ENCODE measurements around the gene GTF2H2C.

The GTF2H2C gene

GRCh38 chr5:69525490-69525889, 34.5 kb upstream of the GTF2H2C start:
- no peak for ATAC-seq

GRCh38 chr5:69526660-69527059, 33.3 kb upstream of the GTF2H2C start:
- no peak for ATAC-seq
- TF ChIP-seq ESRRG (CRISPR knock-in tag; IDR thresholded peaks at IDR 0.05) (no peak), GLIS3 (CRISPR knock-in tag; IDR thresholded peaks at IDR 0.05) (no peak)

More at GRCh38 chr5:69525490-69525889, 34.5 kb upstream of the GTF2H2C start:
- TF ChIP-seq CSRNP3 (CRISPR knock-in tag; IDR thresholded peaks at IDR 0.05) (no peak), SNAI2 (CRISPR knock-in tag; IDR thresholded peaks at IDR 0.05) (no peak), CREB5 (CRISPR knock-in tag; IDR thresholded peaks at IDR 0.05; ENCODE audit: low read depth) (no peak), ZFP30 (CRISPR knock-in tag; IDR thresholded peaks at IDR 0.05) (no peak), ZNF70 (CRISPR knock-in tag; IDR thresholded peaks at IDR 0.05) (no peak), ZC3H10 (CRISPR knock-in tag; IDR thresholded peaks at IDR 0.05) (no peak), CSDC2 (CRISPR knock-in tag; IDR thresholded peaks at IDR 0.05) (no peak), TCF4 (CRISPR knock-in tag; IDR thresholded peaks at IDR 0.05; ENCODE audit: borderline replicate concordance) (no peak), PATZ1 (CRISPR knock-in tag; IDR thresholded peaks at IDR 0.05; ENCODE audit: borderline replicate concordance) (no peak), PPARA (CRISPR knock-in tag; IDR thresholded peaks at IDR 0.05; ENCODE audit: borderline replicate concordance) (no peak), ISL1 (CRISPR knock-in tag; IDR thresholded peaks at IDR 0.05) (no peak), ZNF565 (CRISPR knock-in tag; conservative IDR thresholded peaks at IDR 0.05; ENCODE audit: low read depth) (no peak), GLIS3 (CRISPR knock-in tag; IDR thresholded peaks at IDR 0.05) (no peak)

GRCh38 chr5:69527128-69527770, 32.7 kb upstream of the GTF2H2C start:
- TF ChIP-seq TCF4 (CRISPR knock-in tag; IDR thresholded peaks at IDR 0.05; ENCODE audit: borderline replicate concordance) (no peak), CSDC2 (CRISPR knock-in tag; IDR thresholded peaks at IDR 0.05) (no peak), ZC3H10 (CRISPR knock-in tag; IDR thresholded peaks at IDR 0.05) (no peak)
- no peak for ATAC-seq

- ATAC-seq, result no peak
- TF ChIP-seq CREB5 (CRISPR knock-in tag; IDR thresholded peaks at IDR 0.05; ENCODE audit: low read depth) (no peak), ZFP3 (CRISPR knock-in tag; IDR thresholded peaks at IDR 0.05) (no peak), OSR1 (CRISPR knock-in tag; IDR thresholded peaks at IDR 0.05) (no peak)
Observed at GRCh38 chr5:69528035-69528434, 32.0 kb upstream of the GTF2H2C start.

- ATAC-seq, result no peak
- no peak for TF ChIP-seq TSHZ2 (CRISPR knock-in tag; IDR thresholded peaks at IDR 0.05)
- TF ChIP-seq ARNTL (CRISPR knock-in tag; IDR thresholded peaks at IDR 0.05; ENCODE audit: borderline replicate concordance, low read depth), result no peak
- TF ChIP-seq RARB (CRISPR knock-in tag; IDR thresholded peaks at IDR 0.05), result no peak
- TF ChIP-seq ZNF70 (CRISPR knock-in tag; IDR thresholded peaks at IDR 0.05), result no peak
- no peak for TF ChIP-seq POU6F1 (CRISPR knock-in tag; IDR thresholded peaks at IDR 0.05; ENCODE audit: borderline replicate concordance, low read depth)
- no peak for TF ChIP-seq CREB5 (CRISPR knock-in tag; IDR thresholded peaks at IDR 0.05; ENCODE audit: low read depth)
- TF ChIP-seq CSRNP3 (CRISPR knock-in tag; IDR thresholded peaks at IDR 0.05), result no peak
- TF ChIP-seq ZC3H10 (CRISPR knock-in tag; IDR thresholded peaks at IDR 0.05), result no peak
- no peak for TF ChIP-seq OSR1 (CRISPR knock-in tag; IDR thresholded peaks at IDR 0.05)
- no peak for TF ChIP-seq TCF4 (CRISPR knock-in tag; IDR thresholded peaks at IDR 0.05; ENCODE audit: borderline replicate concordance)
- no peak for TF ChIP-seq ZFP3 (CRISPR knock-in tag; IDR thresholded peaks at IDR 0.05)
- TF ChIP-seq GLIS3 (CRISPR knock-in tag; IDR thresholded peaks at IDR 0.05), result no peak
Observed at GRCh38 chr5:69528609-69529008, 31.4 kb upstream of the GTF2H2C start.
